Naive thymus-derived CD4-positive, alpha-beta T cell (primary cell): ENCODE data around the gene PAF1. TPM values are rescaled to one million over a fixed set of nuclear protein-coding genes. Genes with fewer than 3 reads are reported as not detected.

ENCODE experiments used
- ATAC-seq: fragments of 150-1000 bp; cut with Tn5 transposase; 2 replicates; pipeline ENCODE4 v1.10.0; 2021; ENCODE audit warnings: mild to moderate bottlenecking, moderate library complexity
- CTCF ChIA-PET: fragments of 350-600 bp; sonication (Branson Sonifier 250); formaldehyde crosslinking; loops from one replicate; lab custom pipeline; 2021; ENCODE audit warnings: antibody characterized with exemption; lab: Charles Lee
- POLR2A ChIA-PET: fragments of 350-600 bp; sonication (Branson Sonifier 250); formaldehyde crosslinking; loops from one replicate; lab custom pipeline; 2021; ENCODE audit warnings: antibody characterized with exemption, inconsistent platforms; lab: Charles Lee
- DNase-seq, 9 donors: peaks; one replicate each; pipeline versions ENCODE4 v3.0.0 to v3.0.0-alpha.2; 2020 to 2022; ENCODE audit warnings: mixed read lengths in 1 of 9
- H3K27ac ChIP-seq: one replicate; pipeline ENCODE4 v1.7.0; 2013; ENCODE audit warnings: mild to moderate bottlenecking, low read depth, low read length, moderate library complexity
- H3K27me3 ChIP-seq, 2 donors: one replicate each; pipeline ENCODE4 v1.7.0; 2013; ENCODE audit warnings: low read length in 2 of 2, mild to moderate bottlenecking in 2 of 2, moderate library complexity in 2 of 2; ENCODE audit not compliant: control insufficient read depth in 2 of 2, insufficient read depth in 2 of 2
- H3K36me3 ChIP-seq, 3 experiments: 1 replicate in 2 of 3; 2 replicates in 1 of 3; pipeline ENCODE4 v1.7.0; 2013; ENCODE audit warnings: low read length in 3 of 3, mild to moderate bottlenecking in 3 of 3, moderate library complexity in 1 of 3; ENCODE audit not compliant: insufficient read depth in 3 of 3, control insufficient read depth in 2 of 3
- H3K4me1 ChIP-seq, 2 donors: one replicate each; pipeline ENCODE4 v1.7.0; 2013; ENCODE audit warnings: low read length in 2 of 2, mild to moderate bottlenecking in 2 of 2, moderate library complexity in 1 of 2; ENCODE audit not compliant: control insufficient read depth in 2 of 2, insufficient read depth in 2 of 2
- H3K4me3 ChIP-seq: 2 replicates; pipeline ENCODE4 v1.7.0; 2013; ENCODE audit warnings: mild to moderate bottlenecking, low read length
- H3K9me3 ChIP-seq, 3 experiments: 1 replicate in 2 of 3; 2 replicates in 1 of 3; pipeline ENCODE4 v1.7.0; 2013; ENCODE audit warnings: low read length in 3 of 3; ENCODE audit not compliant: control insufficient read depth in 2 of 3
- H3K27ac Mint-ChIP-seq, 9 donors: one replicate each; pipeline ENCODE4 v1.8.0; 2020 to 2022; ENCODE audit warnings: mixed read lengths in 9 of 9, mild to moderate bottlenecking in 8 of 9, moderate library complexity in 5 of 9, inconsistent platforms in 2 of 9
- H3K27me3 Mint-ChIP-seq, 5 donors: one replicate each; pipeline ENCODE4 v1.8.0; 2021 to 2022; ENCODE audit warnings: mixed read lengths in 5 of 5, mild to moderate bottlenecking in 1 of 5
- H3K36me3 Mint-ChIP-seq, 5 donors: one replicate each; pipeline ENCODE4 v1.8.0; 2020 to 2022; ENCODE audit warnings: mixed read lengths in 5 of 5, mild to moderate bottlenecking in 3 of 5, inconsistent platforms in 1 of 5
- H3K4me1 Mint-ChIP-seq, 7 donors: one replicate each; pipeline ENCODE4 v1.8.0; 2020 to 2022; ENCODE audit warnings: mixed read lengths in 7 of 7, mild to moderate bottlenecking in 3 of 7, inconsistent platforms in 1 of 7
- H3K4me3 Mint-ChIP-seq, 10 donors: one replicate each; pipeline ENCODE4 v1.8.0; 2020 to 2022; ENCODE audit warnings: mild to moderate bottlenecking in 10 of 10, mixed read lengths in 10 of 10, moderate library complexity in 6 of 10, inconsistent platforms in 2 of 10
- H3K9me3 Mint-ChIP-seq, 11 donors: one replicate each; pipeline ENCODE4 v1.8.0; 2020 to 2022; ENCODE audit warnings: mixed read lengths in 11 of 11, mild to moderate bottlenecking in 4 of 11, inconsistent platforms in 1 of 11, moderate library complexity in 1 of 11
- intact Hi-C, 2 donors: fragments of 100-400 bp; cut with micrococcal nuclease; formaldehyde crosslinking; loops; one replicate each; pipeline ENCODE4 v1.15.1; 2023
- polyA plus RNA-seq, 2 donors: library from polyadenylated mRNA; unstranded; fragments of 300-500 nt; fragmentation: Illumina TruSeq; gene quantifications; one replicate each; pipeline ENCODE4 v1.2.3, GENCODE V29; 2021
- total RNA-seq, 6 experiments: library from RNA in 5 of 6; stranded (reverse) in 5 of 6; gene quantifications; 1 replicate in 5 of 6; 2 replicates in 1 of 6; pipeline ENCODE4 v1.2.3 and lab custom pipeline; 2021 to 2026

PAF1 gene
- total and polyA plus RNA-seq, 7 experiments from 2014 or later = 35.8 to 104 (median 55.5) TPM

GRCh38 chr19:39397360-39398296, 6.7 kb upstream of the PAF1 start:
- Histone ChIP-seq H3K4me3 (peak overlapping the region; percentile 57), H3K36me3 (peaks cover 17 to 30% (median 21%) of the 10 kb centered on the region in 3 experiments), H3K27me3 (no peaks in the 10 kb centered on the region), H3K9me3 (no peaks in the 10 kb centered on the region), H3K27ac (peak overlapping the region; percentile 63), H3K4me1 (peaks cover 39 to 42% of the 10 kb centered on the region in 2 donors)
- DNase-seq (peak; percentile 88 to 97 (median 93)), ATAC-seq (peak; percentile 71)
- H3K27ac Mint-ChIP-seq = peak overlapping the region; percentile 84 to 96 (median 93)
- H3K4me1 Mint-ChIP-seq = peaks cover 27 to 68% (median 56%) of the 10 kb centered on the region in 7 donors
- H3K9me3 Mint-ChIP-seq = no peaks in the 10 kb centered on the region
- ChIA-PET CTCF (interaction anchor here (0.5 to 7.4 kb wide), 12 partner anchors 8 to 275 kb away, joined by 3 to 121 read pairs (median 4); partner anchors contain the start of genes PLEKHG2, RPS16 and ZFP36), POLR2A (interaction anchor here (0.7 to 10.1 kb wide), 12 partner anchors 10 to 1890 kb away, joined by 3 to 250 read pairs (median 5); partner anchors contain the start of genes EID2B, GMFG, PLEKHG2 and RPS16)
- peaks cover 0 to 21% (median 11%) of the 10 kb centered on the region in 5 donors for H3K36me3 Mint-ChIP-seq
- peak overlapping the region in 9 of 10 donors; percentile 48 to 80 (median 74) for H3K4me3 Mint-ChIP-seq
- intact Hi-C loops = loop anchor here (1.0 kb wide), 5 partner anchors 10 to 275 kb away; partner anchors contain the start of gene PLEKHG2 (in 2 of the 2)
- no peaks in the 10 kb centered on the region for H3K27me3 Mint-ChIP-seq

- Histone ChIP-seq H3K27ac (peak overlapping the region; percentile 95), H3K27me3 (no peaks in the 10 kb centered on the region), H3K36me3 (peaks cover 26 to 60% (median 30%) of the 10 kb centered on the region in 3 experiments), H3K4me3 (peak overlapping the region; percentile 84), H3K4me1 (peaks cover 16% of the 10 kb centered on the region in 2 donors), H3K9me3 (no peaks in the 10 kb centered on the region)
- Mint-ChIP-seq H3K27me3 (no peaks in the 10 kb centered on the region), H3K27ac (peak overlapping the region; percentile 95 to 100 (median 99)), H3K4me3 (peak overlapping the region; percentile 89 to 99 (median 96)), H3K36me3 (peaks cover 10 to 42% (median 32%) of the 10 kb centered on the region in 5 donors), H3K9me3 (no peaks in the 10 kb centered on the region), H3K4me1 (peaks cover 21 to 54% (median 38%) of the 10 kb centered on the region in 7 donors)
- POLR2A ChIA-PET = interaction anchor here (0.6 to 4.3 kb wide), 11 partner anchors 11 to 90 kb away, joined by 3 to 54 read pairs (median 22); partner anchors contain the start of genes GMFG, PLEKHG2, RPS16 and SAMD4B
- peak in 1 of 9 donors; percentile 95 for DNase-seq
- intact Hi-C loops = loop anchor here (2.0 to 5.0 kb wide), 4 partner anchors 40 to 540 kb away; partner anchors contain the start of genes DYRK1B (in 1 of the 2) and EID2B (in 1 of the 2)
- CTCF ChIA-PET = interaction anchor here (0.6 to 2.0 kb wide), 4 partner anchors 11 to 83 kb away, joined by 3 to 16 read pairs (median 4); partner anchors contain the start of gene PLEKHG2
- ATAC-seq = no peak
Observed at GRCh38 chr19:39390451-39390750, 505 bp downstream of the PAF1 start.

- no peak for ATAC-seq
- CTCF ChIA-PET = interaction anchor here (0.6 to 1.1 kb wide), 2 partner anchors 8 to 55 kb away, joined by 3 to 4 read pairs; no protein-coding TSS in a partner anchor
- H3K27ac Mint-ChIP-seq = peak overlapping the region; percentile 95 to 100 (median 99)
Observed at GRCh38 chr19:39389631-39390414, 1.1 kb downstream of the PAF1 start.

GRCh38 chr19:39388657-39389056, 2.2 kb downstream of the PAF1 start:
- ChIA-PET CTCF (interaction anchor here (1.1 kb wide), 1 partner anchor 9 kb away, joined by 4 read pairs; no protein-coding TSS in a partner anchor), POLR2A (interaction anchor here (1.3 to 4.3 kb wide), 3 partner anchors 19 to 146 kb away, joined by 3 to 54 read pairs (median 6); partner anchors contain the start of gene ZFP36)
- intact Hi-C loops = no loop called here
- Mint-ChIP-seq H3K9me3 (no peaks in the 10 kb centered on the region), H3K27ac (peak overlapping the region in 8 of 9 donors; percentile 23 to 100 (median 94)), H3K4me3 (peak overlapping the region in 6 of 10 donors; percentile 2 to 53 (median 34)), H3K27me3 (no peaks in the 10 kb centered on the region), H3K36me3 (peaks cover 10 to 39% (median 25%) of the 10 kb centered on the region in 5 donors), H3K4me1 (peaks cover 21 to 45% (median 32%) of the 10 kb centered on the region in 7 donors)
- peaks cover 16 to 65% (median 17%) of the 10 kb centered on the region in 3 experiments for H3K36me3 ChIP-seq
- DNase-seq (peak in 1 of 9 donors; percentile 7), ATAC-seq (no peak)
- H3K4me1 ChIP-seq = peaks cover 16% of the 10 kb centered on the region in 2 donors
- H3K27ac ChIP-seq = peak overlapping the region; percentile 95
- H3K4me3 ChIP-seq = no peak overlapping the region
- no peaks in the 10 kb centered on the region for H3K27me3 ChIP-seq
- H3K9me3 ChIP-seq = no peaks in the 10 kb centered on the region

More at GRCh38 chr19:39389631-39390414, 1.1 kb downstream of the PAF1 start:
- no peaks in the 10 kb centered on the region for H3K9me3 Mint-ChIP-seq
- peaks cover 16% of the 10 kb centered on the region in 2 donors for H3K4me1 ChIP-seq
- no peaks in the 10 kb centered on the region for H3K9me3 ChIP-seq
- peaks cover 21 to 50% (median 36%) of the 10 kb centered on the region in 7 donors for H3K4me1 Mint-ChIP-seq
- H3K4me3 Mint-ChIP-seq = peak overlapping the region; percentile 89 to 99 (median 96)
- H3K36me3 Mint-ChIP-seq = peaks cover 10 to 36% (median 27%) of the 10 kb centered on the region in 5 donors
- no peaks in the 10 kb centered on the region for H3K27me3 Mint-ChIP-seq
- H3K4me3 ChIP-seq = peak overlapping the region; percentile 84
- POLR2A ChIA-PET = interaction anchor here (0.6 to 4.3 kb wide), 9 partner anchors 12 to 145 kb away, joined by 3 to 54 read pairs (median 10); partner anchors contain the start of genes RPS16, SAMD4B, SUPT5H and ZFP36
- peaks cover 20 to 60% (median 26%) of the 10 kb centered on the region in 3 experiments for H3K36me3 ChIP-seq
- intact Hi-C loops = loop anchor here (2.0 to 5.0 kb wide), 4 partner anchors 39 to 539 kb away; partner anchors contain the start of genes DYRK1B (in 1 of the 2) and EID2B (in 1 of the 2)
- H3K27ac ChIP-seq = peak overlapping the region; percentile 95
- H3K27me3 ChIP-seq = no peaks in the 10 kb centered on the region
- peak in 1 of 9 donors; percentile 11 for DNase-seq

GRCh38 chr19:39386557-39386956, 4.3 kb downstream of the PAF1 start:
- no peak overlapping the region for H3K4me3 ChIP-seq
- Mint-ChIP-seq H3K27ac (peak overlapping the region in 3 of 9 donors; percentile 19 to 53 (median 30)), H3K27me3 (no peaks in the 10 kb centered on the region), H3K4me1 (peaks cover 12 to 27% (median 21%) of the 10 kb centered on the region in 7 donors), H3K9me3 (no peaks in the 10 kb centered on the region), H3K4me3 (no peak overlapping the region), H3K36me3 (peaks cover 10 to 40% (median 21%) of the 10 kb centered on the region in 5 donors)
- ChIA-PET POLR2A (no interaction called here), CTCF (no interaction called here)
- ATAC-seq = no peak
- peaks cover 10 to 11% of the 10 kb centered on the region in 2 donors for H3K4me1 ChIP-seq
- no peak overlapping the region for H3K27ac ChIP-seq
- intact Hi-C loops = no loop called here
- no peaks in the 10 kb centered on the region for H3K27me3 ChIP-seq
- H3K36me3 ChIP-seq = peaks cover 13 to 81% (median 19%) of the 10 kb centered on the region in 3 experiments
- H3K9me3 ChIP-seq = no peaks in the 10 kb centered on the region
- DNase-seq = no peak
